Stimulated activated CD4-positive, alpha-beta T cell treated with anti-CD3 and anti-CD28 coated beads, Interleukin-15, amount 100 ng/mL, for 24 hours (primary cell): ENCODE results near the gene PTER.

ENCODE experiments used
- DNase-seq: peaks from one replicate; pipeline ENCODE4 v3.0.0-alpha.2; 2020

Gene PTER

DNA sequence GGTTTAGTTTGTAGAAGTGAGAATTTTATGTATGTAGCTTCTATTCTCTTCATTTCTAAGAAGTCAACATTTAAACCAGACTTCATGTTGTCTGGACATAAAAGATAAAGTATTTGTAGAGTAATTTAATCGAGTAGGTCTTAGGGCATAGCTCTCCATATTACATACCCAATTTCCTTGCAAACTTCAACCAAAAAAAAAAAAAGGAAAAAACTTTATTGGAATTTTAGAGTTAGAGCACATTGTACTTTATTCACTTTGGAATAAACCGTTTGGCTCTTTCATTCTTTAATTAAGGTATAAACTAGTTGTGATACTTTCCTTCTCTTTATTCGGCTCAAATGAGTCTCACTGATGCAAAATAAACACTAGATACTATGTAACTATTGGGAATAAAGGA, 36.0 kb downstream of the PTER start:
- DNase-seq = no peak

DNA sequence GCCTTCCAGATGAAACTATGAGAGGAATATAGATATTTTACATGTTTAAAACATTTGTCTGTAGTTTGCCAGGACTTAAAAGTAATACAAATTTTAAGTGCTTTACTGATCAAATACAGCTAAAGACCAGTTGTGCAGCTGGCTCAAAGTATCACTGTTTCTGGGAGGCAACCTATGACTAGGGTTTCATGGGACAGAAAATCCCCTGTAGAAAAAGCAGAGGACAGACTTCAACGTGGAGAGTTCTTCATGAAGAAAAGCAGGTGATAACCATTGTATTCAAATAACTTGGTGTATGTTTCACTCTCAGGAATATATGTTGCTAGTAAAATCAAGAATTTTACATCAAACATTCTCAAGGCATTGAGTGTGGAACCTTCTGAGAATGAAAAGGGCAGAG, 40.9 kb downstream of the PTER start:
- no peak for DNase-seq

DNA sequence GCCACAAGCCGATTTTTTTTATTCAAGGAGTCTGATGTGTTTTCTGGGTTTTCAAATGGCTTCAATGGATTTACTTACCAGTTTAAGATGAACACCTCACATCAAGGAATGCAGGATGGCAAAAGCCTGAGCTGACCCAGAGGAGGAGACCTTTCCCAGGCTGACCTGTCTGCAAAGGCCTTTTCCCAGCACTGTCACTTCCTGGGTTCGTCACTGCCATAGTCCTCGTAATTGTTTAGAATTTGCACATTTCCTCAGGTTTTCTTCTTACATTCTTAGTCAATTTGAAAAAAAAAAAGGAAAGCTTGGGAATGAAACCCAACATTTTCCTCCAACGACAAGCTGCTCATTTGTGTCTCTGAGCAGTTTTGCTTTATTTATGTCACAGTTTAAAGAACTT, 42.0 kb downstream of the PTER start:
- DNase-seq = no peak

DNA sequence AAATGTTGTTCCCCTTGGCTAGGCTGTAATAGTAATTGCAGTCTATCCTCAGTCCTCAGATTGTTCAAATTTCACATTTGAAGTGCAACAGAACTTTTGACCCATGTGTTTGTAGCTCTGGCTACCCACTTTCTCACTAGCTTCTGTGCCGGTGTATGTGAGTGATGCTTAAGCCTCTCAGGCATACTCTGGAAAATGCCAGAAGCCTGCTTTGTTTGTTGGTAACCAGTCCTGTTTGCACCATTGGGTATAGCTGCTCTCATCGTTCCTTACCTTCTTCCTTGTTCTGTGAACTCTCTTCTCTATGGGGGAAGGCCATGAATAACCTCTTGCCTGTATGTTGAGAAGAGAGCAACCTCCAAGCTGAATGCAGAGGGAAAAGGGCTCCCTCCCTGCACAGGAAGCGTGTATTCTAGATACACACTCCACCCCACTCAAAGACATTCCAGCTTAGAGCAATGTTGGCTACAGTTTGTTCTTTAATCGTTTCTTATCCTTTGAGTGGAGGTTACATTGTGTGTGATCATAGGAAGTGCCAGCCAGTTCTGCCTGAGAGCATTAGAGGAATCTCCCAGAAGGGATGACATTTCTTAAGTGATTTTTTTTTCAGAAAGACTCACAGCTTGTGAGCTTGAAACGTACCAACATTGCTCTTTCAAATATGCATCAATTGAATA, 44.4 kb downstream of the PTER start:
- no peak for DNase-seq

DNA sequence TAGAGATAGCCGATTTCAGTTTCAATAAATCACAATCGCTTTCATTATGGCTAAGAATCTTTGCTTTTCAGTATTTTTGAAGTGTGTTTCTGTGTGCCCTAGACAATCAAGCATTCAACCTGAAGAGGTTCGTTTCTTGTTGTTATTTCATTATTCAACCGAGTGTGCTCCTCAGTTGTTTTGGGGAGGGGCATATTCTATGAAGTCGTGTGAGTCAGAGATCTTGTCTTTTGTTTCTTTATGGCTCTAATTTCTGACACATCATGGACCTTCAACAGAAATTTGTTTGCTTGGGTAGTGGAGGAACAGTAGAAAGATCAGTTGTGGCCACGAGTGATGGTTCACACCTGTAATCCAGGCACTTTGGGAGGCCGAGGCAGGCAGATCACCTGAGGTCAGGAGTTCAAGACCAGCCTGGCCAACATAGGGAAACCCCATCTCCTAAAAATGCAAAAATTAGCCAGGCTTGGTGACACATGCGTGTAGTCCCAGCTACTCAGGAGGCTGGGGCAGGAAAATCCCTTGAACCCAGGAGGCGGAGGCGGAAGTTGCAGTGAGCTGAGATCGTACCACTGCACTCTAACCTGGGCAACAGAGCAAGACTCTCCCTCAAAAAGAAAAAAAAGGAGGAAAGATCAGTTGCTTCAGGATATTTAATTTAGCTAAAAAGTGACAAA, 46.6 kb downstream of the PTER start:
- no peak for DNase-seq

DNA sequence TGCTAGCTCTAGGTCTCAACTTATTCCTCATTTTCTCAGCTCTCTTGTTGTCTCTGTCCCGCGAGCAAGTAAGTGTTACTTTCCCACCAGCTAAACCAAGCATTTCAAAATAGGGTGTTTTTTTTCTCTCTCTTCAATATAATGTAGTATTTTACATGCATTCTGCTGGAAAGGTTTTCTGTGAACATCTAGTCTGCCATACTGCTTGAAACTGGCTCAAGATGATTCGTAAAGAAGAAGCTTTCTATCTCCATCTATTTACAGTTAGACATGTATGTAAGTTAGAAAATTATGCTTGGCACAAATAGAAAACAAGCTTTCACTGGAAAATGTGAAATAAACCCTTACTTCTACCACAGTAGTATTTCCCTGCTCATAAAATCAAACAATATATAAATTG, 53.7 kb downstream of the PTER start:
- no peak for DNase-seq

DNA sequence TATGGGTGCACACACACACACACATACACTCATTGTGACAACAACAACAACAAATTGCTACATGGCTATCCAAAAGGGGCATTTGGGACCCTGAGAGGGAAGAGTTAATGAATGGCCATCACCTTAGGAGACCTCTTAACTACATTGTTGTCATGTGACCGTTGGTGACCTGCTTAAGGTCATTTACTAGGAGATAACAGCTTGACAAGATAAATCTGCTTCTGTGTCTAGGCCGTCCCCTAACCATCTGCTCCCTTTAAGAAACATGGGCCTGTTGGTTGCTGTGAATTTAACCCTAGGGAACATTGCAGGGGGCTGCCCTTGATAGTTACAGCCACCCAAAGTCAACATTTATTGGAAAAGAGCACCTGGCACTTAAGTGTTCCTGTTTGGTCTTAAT, 55.1 kb downstream of the PTER start:
- no peak for DNase-seq

DNA sequence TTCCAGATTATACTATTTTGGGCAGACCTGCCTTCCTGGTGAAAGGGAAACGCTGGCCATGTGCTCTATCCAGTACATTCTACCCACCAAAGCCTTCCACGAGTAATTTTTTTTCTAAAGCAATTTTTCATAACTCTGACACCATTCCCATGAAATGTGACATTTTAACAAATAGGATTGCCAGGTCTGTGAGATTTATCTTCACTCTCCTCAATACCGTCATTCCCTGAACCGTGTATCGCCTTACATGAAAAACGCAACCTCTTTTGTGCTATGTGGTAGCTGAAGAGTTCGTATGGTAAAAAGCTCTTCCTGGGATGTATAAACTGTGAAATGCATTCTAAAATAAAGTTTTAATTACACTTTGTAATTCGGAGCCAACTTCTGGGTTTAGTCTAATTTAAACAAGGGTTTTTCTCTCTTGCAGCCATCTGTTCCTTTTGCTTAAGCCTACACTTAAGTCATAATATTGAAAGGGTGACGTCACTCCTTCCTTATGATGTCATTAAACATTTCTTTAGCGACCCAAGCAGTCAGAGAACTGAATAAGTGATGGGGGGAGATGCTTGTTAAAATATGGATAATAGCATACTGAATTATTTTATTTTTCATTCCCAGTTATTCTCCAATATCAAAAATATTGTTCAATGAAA, 57.2 kb downstream of the PTER start:
- DNase-seq = no peak

DNA sequence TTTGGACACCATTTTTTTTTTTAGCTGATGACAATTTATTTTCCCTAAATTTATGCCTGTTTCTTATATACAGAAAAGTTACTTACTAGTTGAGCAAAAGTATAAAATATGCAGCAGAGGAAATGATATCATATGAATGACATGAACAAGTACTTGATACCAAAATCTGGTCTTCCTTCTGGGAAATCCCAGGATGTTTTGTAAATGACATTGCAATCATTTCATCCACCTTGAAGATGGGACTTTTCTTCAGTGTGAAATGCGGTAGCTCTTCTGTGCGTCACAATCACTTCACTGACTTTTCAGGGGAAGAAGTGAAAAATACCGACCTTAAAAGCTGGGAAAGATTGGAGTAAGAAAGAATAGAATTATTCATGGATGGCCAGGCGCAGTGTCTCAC, 61.1 kb downstream of the PTER start:
- no peak for DNase-seq

DNA sequence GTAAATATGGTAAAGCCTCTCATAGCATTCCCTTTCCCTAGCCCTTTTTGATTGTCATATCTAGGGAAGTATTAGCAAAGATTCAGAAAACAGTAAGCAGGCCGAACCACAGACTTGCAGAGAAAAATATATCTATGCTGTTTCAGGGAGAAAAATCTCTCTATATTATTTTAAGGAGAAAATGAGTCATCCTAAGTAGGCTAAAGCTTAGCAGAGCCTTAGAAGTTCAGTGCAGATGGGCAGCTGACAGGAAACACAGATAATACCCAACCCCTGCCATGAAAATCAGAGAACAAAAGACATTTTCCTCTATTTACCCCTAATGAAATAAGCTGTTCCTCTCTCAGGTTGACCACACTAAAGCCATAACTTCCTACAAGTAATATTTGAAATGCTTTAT, 68.4 kb downstream of the PTER start:
- DNase-seq = no peak

DNA sequence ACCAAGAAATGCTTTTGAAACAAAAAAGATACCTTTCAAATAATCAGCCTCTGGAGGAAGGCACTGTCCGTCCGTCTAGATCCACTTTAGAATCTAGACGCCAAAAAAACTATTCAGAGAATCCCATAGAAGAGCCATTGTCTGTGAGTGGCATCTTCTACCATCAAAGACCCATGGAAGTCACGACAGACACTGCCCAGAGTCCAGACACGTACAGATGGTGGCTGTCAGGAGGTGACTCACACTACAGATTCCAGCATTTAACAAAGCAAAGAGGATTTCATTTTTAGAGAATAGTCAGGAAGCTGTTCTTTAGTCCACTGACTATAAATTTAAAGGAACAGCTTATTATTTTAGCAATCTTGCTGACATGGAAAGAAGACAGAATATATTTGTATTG, 73.2 kb downstream of the PTER start:
- no peak for DNase-seq

DNA sequence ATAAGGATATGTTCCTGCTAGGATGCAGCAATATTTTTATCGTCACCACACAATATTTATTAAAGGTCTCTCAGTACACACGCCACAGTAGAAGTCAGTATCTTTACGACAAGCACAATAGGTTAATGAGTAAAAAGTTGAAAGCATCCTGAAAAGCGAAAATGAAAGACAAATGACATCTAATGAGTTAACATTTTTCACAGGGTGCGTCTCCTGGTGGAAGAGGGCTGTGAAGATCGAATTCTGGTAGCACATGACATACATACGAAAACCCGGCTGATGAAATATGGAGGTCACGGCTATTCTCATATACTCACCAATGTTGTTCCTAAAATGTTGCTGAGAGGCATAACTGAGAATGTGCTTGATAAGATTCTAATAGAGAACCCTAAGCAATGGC, 74.0 kb downstream of the PTER start:
- no peak for DNase-seq

DNA sequence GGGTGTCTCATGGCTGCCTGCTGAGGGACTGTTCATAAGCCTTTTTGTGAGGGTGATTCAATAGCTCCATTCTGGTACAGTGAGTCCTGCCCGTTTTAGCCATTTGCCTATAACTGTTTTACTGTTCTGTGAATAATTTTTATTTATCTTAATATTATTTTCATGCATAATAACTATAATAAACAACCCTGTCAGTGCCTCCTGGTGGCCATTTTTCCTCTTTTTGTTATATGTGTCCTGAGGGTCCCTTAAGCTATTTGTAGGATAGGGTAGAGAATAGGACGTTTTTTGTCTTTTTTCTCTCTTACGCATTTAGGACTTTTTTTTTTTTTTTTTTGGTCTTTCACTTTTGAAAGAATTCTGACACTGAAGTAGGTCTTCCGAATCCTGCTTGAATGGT, 82.0 kb downstream of the PTER start:
- DNase-seq = no peak

DNA sequence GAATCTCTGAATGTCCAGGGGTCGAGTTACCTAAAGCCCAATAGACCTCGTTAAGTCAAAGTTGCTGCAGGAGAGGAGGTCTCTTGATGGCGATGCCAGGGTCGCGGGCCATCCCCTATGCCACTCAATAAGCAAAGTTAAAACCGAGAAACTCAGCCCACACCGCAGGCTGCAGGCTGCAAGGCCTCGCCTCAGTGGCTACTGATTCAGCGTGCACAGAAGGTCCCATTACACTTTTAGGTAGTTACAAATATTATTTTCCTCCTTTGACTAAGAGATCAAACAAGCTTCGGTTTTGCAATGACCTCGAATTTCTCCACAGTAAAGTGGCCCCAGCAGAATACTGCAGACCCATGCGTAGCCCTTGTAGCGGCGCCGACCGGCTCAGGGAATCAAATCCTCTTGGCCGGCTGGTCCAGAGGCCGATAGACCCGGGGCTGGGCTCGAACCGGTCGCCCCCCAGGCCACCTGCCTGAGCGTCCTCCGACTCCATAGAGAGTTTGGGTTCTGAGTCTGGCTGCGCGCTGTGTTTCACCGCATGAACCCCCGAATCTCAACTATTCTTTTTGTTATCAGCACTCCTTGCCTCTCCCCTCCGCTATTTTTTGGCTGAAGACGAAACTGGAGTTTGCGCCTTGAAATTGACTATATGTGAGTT, 82.6 kb downstream of the PTER start:
- DNase-seq = no peak

DNA sequence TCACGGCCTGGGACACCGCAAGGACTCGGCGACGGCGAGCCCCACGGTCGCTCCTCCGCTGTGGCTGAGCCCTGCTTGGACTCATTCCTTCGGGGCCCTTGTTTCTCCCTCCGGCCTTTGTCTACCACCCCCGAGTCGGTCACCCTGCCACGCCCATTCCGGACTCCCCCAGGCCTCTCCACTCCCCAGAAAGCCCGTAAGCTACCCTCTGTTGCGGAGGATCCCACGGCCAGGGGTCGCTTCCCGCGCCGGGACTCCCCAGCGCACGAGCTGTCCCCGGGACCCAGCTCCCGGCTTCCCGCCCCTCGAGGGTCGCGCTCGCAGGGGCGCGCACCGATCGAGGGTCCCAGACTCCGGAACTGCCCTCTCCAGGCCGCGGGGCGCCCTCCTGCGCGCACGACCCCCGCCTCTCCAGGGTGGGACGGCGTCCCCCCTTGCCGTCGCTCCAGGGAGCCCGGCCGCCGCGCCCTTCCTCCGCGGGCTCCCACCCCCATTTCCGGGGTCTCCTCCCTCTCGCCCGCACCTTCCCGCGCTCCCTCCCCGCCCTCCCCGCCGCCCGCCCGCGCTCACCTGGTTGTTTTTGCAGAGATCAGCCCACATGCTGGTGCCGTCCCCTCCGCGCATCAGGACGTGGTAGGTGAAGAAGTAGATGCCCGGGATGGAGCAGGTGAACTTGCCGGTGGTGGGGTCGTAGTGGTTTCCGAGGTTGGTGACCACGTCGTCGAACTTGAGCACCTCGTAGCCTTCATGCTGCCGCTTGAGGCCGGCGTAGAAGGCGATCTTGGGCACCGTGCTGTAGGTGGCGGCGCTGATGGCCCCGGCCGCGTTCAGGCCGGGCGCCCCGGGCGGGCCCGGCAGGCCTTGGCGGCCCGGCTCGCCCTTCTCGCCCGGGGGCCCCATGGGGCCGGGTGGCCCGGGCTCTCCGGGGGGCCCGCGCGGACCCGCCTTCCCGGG, 83.4 kb downstream of the PTER start:
- peak; percentile 28 for DNase-seq

DNA sequence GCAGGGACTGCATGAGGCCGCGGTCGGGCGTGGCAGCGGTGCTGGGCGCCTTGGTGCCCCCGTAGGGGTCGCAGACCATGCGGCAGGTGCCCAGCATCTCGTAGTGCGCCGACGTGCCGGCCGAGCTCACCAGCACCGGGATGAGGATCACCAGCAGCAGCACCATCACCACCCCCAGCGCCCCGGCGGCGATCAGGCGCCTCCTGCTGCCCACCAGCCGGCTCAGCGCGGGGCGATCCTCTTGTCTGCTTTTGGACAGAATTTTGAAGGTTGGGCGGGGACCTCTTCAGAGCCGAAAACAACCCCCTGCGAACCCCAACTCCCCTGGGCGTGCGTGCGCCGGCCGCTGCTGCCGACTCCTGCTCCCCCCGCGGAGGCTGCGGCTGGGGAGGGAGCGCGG, 84.1 kb downstream of the PTER start:
- DNase-seq = peak; percentile 63

DNA sequence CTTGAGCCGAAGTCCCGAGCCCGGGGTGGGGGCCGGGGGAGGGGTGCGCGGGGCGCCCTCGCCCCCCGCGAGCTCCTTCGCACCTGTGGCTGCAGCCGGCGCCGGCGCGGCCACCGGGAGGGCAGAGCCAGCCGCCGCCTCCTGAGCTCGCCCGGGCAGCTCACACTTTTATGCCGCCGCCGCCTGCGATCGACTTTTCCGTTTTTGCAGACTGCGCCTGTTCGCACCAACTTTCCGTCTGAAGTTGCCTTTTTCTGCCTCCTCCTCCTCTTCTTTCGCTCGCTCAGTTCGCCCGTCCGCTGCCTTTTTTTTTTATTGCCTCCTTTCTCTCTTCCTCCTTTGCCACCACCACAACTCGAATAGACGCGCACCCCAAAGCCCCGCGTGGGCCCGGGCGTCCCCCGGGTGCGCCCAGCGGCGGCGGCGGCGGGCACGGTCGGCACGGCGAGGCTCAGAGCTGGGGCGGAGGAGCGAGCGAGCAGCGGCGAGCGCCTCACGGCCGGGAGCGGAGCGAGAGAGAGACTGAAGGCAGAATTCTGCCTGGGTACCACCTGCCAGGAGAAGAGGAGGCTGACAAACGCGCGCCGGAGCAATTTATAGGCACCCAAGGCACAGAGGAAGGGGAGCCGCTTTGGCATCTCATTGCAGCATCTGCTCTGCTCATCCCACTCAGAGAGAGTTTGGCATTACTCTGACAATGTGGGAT, 84.7 kb downstream of the PTER start, which contains the start of gene C1QL3:
Gene C1QL3 (minus strand): TSS at position 569 of the 706 bp plus-strand sequence. CDS start 814 bp downstream, outside the sequence.
- DNase-seq = peak; percentile 59

DNA sequence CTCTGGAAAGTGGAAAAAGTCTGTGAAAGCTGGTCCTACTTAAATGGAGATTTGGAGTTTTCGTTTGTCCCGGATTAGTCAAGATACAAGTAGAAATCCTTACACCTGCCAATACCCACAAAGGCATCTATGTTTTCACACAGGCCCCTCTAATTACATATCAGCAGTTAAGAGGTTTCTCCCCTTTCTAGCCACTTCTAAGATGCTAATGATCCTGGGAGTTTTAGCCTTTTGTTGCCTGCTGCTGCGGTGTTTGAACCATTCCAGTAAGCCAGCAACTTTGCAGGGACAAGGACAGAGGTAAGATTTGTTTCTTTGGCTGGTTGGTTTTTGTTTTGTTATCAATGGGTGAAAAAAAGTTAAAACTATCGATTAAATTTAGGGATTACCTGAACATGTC, 90.6 kb downstream of the PTER start:
- DNase-seq = no peak

DNA sequence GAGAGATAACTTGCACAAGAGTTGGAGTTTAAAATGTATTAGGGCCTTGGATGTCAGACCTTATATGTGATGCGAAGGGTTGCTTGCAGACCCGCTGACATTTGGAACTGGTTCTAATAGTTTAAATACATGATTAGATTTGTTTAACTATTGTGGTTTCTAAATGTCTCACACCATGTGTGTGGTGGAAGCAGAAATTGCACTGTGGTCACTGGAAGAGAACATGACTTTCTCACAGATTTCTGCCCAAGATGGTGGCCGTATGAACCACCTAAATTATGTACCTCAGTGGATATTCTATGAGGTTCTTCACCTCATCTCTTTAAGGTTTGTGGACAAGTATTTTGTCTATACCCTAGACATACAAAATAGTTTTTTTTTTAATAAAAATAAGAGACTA, 93.0 kb downstream of the PTER start:
- DNase-seq = no peak

DNA sequence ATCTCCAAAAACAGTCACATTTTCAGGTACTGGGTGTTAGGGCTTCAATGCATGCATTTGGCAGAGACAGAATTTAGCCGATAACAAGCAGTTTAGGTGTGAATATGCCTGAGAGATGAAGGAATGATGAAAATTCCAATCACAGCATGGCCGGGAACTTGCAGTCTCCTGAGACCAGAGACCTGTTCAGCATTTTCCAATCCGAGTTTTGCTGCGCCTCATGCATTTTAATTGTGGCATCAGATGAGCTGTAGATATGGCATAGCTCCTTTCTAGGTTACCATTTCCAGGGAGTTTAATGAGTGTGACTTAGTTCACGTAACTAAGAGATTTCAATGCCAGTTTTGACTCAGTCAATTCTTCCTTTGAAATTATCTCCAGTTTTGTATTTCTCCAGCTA, 99.3 kb downstream of the PTER start:
- no peak for DNase-seq

DNA sequence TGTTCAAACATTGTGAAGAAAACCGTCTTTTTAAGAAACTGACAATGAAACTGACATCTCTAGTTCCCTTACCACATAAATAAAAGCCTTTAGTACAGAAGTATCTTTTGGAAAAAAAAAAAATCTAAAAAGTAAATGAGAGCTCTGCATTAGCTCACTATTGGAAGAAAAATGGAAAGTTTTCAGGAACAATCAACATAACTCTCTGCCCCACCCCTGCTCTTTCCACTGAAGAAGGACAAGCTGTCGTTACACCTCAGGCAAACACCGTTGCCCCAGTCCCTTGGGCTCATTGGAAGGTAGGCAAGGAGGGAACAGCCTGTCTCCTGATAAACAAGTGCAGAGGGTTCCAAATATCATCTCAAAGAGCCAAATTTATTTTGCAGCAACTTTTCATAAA, 107.3 kb downstream of the PTER start:
- no peak for DNase-seq

DNA sequence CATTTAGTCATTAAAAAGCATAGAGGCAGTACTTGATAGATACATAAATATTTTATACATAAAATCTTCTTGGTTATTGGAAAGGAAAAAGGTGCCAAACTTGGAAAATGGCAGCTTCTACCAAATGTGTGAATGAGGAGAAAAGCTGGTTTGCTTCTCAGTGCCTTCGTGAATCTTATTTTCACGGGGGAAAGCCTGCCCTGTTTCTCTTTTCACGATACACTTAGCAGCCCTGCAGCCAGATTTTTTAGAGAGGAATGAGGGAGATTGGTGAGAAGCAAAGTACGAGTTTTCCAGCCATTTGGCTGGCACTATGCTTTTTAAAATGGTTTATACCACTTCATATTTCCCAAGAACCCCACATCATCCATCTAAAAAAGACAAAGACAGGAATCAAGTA, 107.8 kb downstream of the PTER start:
- no peak for DNase-seq
